Left lobe of liver (tissue), 2 donors: ENCODE results near the gene CD63. TPM values are rescaled to one million over a fixed set of nuclear protein-coding genes. Genes with fewer than 3 reads are reported as not detected.

Experiments
- ATAC-seq: fragments of 200-7000 bp; cut with Tn5 transposase; one replicate; pipeline ENCODE4 v1.9.1; 2020; ENCODE audit warnings: mild to moderate bottlenecking, moderate library complexity
- DNase-seq: peaks from one replicate; pipeline ENCODE4 v3.0.0-alpha.2; 2020; ENCODE audit warnings: low spot score
- total RNA-seq: library from RNA; stranded (reverse); gene quantifications from one replicate; pipeline ENCODE4 v1.2.1, GENCODE V29; 2021
- donor health status: DM: no; HTN: no; CAD: no; lungs with moderate emphysema.
- donor health status: DM: no; HTN: yes; CAD: no.

CD63 gene
- total RNA-seq, 1 donor from 2014 or later: 203 TPM

DNA sequence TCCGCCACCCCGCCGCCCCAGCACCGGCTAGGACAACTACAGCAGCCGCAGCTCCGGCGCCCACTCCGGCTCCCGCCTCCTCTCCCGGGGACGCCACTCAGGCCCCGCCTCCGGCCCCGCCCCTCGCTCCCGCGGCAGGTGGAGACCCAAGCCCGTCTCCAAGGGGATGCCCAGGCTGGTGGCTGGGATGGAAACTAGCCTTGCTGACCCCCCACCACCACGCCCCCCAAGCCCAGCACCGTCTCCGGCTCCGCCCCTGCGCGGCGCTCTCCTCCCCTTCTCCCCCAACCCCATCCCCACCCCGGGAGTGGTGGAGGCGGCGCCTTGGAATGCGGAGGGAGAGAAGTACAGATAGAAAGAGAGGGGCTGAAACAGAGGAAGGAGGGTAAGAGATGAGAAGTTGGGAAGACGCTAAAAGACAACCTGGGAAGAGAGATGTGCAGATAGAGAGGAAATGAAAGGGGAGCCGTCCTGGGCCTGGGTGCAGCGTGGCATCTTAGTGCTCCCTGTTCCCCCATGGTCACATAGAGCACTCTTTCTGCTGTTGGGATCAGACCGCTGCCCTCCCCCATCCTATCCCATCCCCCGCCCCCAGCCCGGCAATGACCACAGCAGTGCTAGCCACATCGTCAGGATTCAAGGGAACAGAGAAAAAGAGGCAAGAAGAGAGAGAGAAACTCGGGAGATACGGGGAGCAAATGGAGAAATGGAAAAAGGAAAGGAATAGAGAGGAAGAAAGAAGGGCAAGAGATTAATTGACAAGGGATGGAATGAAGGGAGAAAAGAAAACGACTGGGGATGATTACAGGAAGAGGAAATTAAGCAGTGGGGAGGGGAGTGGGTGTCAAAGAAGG is 20.7 kb downstream of the CD63 start, which contains the start of gene ITGA7:
TSS of gene ITGA7 (minus strand) at position 64 of the 854 bp plus-strand sequence. CDS start 222 bp downstream, outside the sequence.
- ATAC-seq (peak; percentile 78), DNase-seq (peak; percentile 60)

DNA sequence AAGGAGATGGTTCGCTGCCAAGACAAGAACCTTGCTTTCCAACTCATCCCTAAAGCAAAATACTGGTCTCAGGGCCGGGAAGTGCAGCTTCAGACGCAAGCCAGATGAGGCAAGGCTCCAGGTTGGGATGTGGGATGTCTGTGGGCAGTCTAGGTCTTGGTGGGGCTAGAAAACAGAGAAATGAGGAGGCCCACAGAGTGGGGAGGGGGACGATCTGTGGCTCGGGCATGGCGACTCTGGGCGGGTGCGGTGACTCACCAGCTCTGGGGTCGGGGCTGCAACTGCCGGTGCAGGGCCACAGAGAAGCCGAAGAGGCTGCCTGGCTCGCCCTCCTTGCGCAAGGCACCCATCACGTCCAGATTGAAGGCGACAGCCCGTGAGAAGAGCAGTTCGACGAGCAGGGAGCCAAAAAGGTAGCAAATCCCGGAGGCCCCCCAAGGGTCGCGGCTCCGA is 21.6 kb downstream of the CD63 start:
- ATAC-seq (peak; percentile 12), DNase-seq (no peak)

DNA sequence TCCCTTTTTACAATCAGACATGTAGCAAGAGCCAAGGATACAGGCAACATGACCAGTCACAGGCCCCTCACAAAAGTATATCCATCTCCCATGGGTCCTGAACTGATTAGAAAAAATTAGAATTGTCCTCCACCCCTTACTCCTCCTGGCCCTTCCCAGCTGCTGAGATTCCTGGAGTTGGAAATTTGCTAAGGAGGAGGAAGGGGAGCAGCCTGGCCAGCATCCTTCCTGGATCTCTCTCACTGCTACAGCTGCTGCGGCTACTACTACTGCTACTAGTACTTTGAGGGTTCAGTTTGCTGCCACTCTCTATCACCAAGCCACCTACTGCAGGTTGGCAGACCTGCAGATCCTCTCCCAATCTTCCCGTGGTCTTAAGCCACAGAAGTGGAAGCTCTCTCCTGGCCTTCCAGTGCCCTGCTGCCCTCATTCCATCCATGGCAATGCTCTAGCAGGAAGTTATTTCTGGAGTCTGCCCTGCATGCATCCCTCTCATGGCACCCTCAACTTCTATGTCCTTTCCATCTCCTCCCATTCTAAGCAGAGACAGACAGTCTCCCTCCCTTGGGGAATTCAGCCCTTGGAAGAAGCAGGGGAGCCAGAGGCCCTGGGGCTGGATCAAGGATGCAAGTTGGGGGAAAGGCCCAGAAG is 22.1 kb downstream of the CD63 start:
- DNase-seq (no peak), ATAC-seq (no peak)

DNA sequence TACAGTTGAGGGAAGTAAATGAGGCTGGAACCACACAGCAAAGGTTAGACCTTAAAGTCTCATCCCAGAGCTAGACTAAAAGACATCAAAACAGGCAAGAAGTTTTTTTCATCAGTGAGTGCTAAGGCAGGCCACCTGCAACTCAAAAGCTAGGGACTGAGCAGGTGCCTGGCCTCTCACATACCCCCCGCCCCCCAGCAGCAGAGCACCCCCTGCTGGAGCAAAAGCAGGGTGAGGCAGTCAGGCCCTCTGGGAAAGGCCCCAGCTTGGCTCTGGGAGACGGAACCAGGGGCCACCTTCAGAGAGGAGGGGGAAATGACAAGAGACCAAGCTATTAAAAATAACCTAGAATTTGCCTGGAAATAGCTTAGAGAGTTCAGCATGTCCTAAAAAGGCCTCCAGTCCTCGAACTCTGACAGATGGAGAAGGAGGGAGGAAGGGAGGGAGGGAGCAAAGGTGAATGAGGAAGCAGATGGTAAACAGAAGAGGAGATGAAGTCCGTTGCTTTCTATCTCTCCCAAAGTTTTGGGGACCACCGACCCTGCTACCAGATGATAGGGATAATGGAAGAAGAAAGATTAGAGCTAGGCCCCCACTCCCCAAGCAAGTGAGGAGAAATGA is 22.9 kb downstream of the CD63 start:
- ATAC-seq (peak; percentile 23), DNase-seq (no peak)

DNA sequence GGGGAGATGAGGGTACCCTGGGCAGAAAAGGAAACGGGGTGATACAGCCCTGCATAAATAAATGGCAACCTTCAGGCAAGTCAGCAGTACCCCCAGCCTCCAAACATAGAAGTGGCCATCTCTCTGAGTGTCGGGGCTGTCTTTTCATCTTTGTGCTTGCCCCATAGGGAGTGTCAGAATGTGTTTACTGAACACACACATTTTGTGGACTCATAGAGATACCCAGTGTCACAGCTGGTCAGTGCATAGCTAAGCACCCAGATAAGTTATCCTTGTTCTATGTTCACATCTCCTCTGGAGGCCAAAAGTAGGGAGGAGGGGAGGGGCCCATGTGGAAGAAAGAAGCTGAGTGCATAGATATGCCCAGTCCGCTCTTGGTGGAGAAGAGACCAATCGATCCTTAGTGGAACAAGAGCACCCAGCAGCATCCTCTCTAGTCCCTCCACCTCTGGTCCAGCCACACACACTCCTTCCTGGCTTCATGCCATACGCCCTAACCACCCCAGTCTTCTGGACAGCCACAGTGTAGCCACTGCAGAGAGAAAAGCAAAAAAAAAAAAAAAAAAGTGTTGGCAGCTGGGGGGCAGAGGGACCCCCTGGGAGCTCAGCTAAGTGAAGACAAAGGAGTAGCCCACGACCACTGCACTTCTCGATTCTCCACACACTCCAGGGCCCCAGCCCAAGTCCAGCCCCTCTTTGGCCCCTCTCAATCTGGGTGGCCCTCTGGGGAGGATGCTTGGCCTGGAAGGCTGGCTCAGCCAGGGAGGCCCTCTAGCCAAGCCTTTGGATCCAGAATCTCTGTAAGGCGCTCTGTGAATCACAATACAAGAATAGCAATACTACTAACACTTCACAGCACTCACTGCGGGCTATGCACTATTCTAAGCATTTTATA is 23.7 kb downstream of the CD63 start:
- no peak for DNase-seq
- ATAC-seq: no peak

DNA sequence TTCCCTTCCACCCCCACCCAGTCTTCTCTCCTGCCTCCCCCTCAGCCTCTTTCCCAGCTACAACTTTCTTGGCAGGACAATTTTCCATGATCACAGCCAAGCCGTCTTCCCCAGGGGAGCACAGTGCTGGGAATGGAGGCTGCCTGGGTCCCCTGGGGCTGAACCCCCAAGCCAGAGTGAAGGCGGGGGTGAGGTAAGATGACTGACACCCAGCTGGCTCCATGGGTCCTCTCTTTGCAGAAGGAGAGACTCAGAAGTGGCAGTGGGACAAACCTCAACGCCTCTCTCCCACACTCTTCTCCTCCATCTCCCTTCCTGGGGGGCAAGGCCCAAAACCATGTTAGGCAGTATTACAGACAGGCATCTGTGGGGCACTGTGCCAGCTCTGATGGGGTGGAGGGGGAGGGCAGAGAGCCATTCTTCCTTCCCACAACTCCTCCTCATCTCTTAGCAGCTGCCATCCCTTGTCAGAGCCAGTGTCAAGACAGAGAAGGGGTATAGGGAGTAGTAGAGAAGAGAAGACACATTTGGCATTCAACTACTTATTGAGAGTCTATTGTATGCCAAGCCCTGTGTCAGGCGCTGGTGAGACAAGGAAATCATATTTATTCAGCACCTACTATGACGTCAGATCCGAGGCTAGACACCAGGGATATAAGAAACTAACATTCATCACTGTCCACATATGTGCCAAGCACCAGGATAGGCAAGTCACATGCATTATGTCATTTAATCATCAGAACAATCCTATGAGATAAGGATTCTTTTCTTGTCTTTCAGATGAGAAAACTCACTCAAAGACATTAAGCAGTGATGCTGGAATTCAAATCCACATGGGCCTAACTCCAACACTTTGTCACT is 24.7 kb downstream of the CD63 start:
- no peak for DNase-seq
- ATAC-seq: no peak

DNA sequence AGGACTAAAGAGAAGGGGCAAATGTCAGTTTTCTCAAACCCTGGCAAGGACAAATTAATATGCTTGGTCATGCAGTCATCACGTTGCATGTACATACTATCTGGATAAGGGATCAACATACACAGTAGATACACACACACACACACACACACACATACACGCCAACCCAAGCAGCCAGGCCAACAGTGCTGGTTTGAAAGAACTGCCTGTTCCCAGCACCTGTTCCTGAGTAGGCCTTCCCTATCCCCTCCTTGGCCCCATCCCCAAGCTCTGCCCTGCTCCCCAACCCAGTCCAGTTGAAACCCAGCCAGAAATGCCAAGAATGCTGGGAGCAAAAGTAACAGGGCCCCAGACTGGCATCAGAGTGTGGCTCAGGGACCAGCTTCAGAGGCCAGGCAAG is 25.5 kb downstream of the CD63 start:
- DNase-seq (no peak), ATAC-seq (no peak)

DNA sequence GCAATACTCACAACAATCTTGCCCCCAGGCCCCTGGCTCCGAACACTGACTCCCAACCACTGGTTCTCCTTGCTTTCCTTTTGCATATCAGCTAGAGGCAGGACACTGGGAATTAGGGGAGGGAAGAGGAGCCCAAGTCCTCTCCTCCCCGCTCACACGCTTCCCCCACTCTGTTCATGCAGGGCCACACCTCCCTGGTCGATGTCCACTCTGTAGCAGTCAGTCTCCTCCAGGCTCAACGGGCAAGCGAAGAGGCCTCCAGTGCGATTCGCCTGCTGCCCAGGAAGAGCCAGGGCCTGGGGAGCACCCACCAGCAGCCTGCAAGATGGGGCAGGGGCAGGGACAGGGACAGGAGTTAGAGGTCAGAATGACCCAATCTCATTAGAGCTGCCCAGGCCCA is 25.9 kb downstream of the CD63 start:
- ATAC-seq (no peak), DNase-seq (no peak)

DNA sequence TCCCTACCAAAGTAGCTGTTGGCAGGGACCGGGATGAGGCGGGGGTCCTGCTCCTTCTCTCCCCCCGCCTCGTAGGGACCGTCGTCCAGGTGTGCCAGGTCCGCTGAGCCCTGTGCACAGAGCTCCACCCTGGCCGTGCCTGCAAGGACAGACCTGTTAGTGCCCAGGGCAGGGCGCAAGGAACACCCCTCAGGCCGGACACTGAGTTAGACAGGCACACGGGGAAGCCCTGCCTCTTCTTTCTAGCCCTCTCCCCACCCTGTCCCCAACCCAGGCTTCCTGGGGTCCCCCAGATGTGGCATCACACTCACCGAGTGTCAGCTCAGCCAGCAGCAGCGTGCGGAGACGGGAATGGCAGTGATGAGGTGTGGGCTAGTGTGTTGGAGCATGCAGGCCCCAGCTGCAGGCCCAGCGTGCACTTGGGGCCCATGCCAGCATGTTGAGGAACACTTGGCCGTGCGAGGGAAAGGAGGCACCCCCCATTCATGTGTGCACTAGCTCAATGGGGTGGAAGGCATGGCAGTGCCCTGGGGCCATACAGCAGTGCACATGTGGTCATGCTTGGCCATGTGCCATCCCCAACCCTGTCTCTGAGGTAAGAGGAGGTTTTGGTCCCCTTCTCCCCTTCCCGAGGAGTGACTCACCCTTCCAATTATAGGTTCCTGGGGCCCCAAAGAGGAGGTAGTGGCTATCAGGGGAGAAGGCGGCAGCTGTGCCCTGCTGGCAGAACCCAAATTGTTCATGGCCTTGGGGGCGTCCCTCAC is 28.4 kb downstream of the CD63 start:
- ATAC-seq (no peak), DNase-seq (no peak)

DNA sequence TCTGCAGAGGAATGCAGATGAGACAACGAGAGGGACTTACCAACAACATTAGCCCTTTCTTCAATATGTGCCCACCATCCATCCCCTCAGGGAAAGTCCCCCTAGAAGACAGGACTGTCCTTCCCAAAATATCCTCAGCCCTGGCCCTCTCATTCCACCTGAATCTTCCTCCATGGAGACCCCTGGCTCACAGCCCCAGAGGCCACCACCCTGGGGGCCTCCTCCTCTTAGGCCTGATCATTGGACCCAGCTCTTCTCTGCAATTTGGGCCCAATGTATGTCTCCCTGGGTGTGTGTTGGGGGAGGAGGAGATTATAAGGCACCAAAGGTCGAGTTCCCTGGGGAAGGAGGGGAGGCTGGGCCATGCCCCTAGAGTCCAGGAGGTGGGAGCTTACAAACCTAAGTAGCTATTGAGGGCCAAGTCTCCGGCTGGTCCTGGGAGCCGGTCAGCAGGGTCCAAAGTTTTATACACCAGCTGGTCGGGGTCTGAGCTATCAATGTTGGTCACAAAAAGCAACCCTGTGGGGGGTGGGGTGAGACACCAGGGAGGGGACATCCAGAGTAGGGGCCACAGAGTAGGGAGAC is 29.2 kb downstream of the CD63 start:
- DNase-seq (no peak), ATAC-seq (no peak)

DNA sequence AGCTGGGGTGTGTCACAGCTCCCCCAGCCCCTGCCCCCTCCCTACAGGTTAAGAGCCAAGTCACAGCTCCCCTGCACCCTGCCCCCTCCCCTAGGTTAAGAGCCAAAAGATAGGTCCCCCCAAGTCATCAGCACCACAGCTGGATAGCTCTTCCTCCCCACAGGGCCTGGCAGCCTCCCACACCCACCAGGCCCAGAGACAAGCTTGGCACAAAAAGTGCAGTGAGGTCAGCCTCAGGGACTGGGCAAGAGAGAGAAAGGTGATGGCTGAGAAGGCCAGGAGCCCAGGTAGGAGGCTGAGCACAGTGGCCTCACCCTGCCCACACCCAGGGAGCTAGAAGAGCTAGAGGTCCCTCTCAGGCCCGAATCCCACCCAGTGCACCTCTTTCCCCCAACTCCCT is 29.8 kb downstream of the CD63 start:
- ATAC-seq (no peak), DNase-seq (no peak)

DNA sequence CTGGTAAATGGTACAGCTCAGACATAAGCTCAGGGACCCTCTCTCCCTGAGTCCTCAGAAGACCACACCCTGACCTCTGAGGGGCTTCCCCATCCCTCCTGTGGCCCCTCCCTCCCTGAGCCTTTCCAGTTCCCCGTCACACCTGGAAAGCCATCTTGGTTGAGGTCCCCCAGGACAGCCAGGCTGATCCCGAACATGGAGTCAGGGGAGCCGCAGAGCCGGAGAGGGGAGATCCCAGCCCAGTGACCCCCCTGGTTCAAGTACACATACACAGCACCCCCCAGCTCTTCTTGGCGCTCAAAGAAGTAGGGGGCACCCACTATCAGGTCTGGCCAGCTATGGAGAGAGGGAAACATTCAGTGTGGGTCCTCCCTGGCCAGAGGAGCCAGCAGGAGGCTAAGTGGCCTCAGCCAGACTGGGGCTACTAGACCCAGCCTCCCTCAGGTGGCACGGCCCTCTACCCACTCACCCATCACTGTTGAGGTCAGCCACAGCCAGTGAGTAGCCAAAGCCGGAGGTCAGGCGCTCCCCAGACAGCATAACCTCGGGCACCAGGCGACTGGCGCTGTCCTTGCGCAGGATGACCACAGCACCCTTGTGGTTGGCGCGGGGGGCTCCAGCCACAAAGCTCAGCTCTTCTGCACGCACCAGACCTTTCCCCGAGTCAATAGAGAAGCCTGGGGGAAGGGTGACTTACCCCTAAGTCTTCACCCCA is 30.4 kb downstream of the CD63 start:
- ATAC-seq: no peak
- no peak for DNase-seq

DNA sequence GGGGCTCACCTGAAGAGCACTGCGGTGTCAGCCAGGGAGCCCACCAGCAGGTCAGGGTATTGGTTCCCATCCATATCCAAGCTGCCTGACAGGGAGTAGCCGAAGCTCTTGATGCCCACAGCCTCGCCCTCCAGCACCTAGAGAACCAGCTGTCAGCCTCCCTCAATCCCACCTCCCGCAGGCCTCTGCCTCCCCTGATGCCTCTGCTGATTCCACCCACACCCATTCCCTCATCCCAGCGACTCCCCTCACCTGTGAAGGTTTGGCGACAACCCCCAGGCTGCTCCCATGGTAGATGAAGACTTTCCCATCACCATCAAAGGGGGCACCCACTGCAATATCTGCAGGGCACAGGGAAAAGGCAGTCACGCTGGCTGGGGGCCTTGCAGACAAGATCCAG is 31.1 kb downstream of the CD63 start:
- DNase-seq: no peak
- ATAC-seq: no peak

DNA sequence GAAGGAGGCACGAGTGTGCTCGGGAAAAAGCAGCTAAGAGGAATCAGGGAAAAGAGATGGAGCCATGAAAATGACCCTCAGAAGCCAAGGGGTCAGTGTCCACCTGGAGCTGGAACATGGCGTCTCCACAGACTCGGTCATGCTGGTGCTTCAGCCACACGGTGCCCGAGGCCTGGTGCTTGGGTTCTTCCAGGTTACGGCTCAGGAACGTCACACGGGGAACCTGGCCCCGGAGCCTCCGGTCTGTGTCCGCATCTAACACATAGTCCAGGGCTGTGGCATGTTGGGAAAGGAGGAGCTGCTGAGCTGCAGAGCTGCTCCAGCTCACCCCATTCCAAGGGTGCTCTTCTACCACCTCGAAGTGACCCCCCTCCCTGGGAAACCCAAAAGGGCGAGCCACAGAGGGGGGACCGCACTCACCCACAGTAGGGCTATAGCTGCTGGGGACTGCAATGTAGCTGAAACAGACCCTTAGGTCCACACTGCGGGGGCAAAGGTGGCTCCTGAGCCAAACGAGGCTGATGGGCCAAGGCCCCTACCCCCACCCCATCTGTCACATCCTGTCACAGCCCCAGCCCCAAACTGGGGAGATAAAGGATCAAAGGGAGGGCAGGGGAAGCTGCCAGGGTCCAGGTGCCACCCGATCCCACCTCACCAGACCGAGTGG is 31.9 kb downstream of the CD63 start:
- ATAC-seq: no peak
- DNase-seq: no peak

DNA sequence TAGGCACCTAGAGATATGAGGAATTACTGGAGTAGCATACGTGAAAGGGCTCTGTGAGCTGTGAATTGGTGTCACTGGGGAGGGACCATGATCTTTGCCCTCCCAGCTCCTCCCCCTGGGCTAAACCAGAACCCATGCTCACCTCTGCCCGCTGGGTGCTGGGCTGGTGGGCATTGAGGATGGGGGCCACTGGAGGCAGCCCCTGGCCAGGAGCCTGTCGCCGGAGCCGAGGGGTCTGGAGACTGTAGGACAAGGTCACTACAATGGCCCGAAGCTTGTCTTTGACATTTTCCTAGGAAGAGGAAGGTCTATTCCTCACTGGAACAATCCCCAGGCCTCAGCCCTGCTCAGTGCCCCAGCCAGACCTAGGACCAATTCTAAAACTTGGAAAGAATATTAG is 32.7 kb downstream of the CD63 start:
- no peak for DNase-seq
- ATAC-seq: no peak

DNA sequence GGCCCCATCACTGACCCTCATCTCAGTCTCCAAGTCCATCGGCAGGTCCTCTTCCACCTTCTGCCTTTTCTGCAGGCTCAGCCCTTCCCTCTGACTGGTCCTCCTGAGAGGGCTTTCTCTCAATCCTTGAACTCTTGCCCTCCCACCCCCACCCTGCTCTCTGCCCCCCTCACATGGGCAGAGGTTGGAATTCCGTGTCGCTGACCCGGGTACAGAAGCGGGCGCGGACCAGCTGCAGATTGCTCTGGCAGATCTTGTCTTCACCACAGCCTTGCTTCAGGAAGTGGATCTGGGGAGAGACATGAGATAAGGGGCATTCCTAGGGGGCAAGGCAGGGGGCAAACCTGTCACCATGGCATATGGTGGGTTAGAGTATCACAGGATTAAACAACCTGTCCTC is 33.5 kb downstream of the CD63 start:
- ATAC-seq: no peak
- no peak for DNase-seq

DNA sequence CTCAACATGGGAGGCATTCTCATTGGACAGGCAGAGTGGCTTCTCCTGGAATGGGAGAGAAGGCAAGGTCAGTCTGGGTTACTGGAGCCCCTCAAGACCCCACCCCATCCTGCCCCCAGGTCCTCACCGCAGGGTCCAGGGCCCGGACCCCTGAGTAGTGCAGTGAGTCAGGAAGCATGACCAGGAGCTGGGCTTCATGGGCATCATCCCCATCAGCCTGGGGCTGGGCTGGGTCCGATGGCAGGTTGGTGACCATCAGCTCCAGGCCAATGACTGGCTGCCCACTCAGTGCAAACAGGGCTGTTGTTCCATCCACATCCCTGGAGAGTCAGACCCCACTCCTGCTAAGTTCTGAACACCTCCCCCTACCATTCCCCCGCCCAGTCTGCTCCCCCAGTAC is 34.2 kb downstream of the CD63 start:
- DNase-seq (no peak), ATAC-seq (no peak)

DNA sequence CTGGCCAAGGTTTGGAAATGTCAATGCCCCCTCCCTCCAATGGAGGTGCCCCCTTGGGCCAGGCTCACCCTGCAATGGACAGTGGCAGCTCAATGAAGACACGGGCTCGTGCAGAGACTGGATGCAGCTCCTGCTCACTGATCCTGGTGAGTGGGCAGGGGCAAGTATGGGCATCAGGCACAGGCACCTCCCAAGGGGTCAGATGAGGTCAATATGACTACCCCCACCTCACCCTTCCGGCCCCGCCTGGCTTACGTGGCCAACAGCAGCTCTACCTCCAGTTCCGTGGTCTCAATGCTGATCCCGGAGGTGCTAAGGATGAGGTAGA is 34.7 kb downstream of the CD63 start:
- DNase-seq: no peak

More for the DNA sequence above, 34.7 kb downstream of the CD63 start:
- no peak for ATAC-seq
